ENCODE data around the gene NDUFB10. TPM values are rescaled to one million over a fixed set of nuclear protein-coding genes. Genes with fewer than 3 reads are reported as not detected.

Gene NDUFB10
- total and polyA plus RNA-seq, 10 of the 15 experiments (the other 5 are each of a cell fraction or from before 2014, with no cell fraction given): 52.2 to 319 (median 130) TPM

GRCh38 chr16:1917056-1917664 is 42.2 kb upstream of the NDUFB10 start:
- Histone ChIP-seq H3K4me1 (ENCODE audit: control insufficient read depth, insufficient read depth, low read length) (no peaks in the 10 kb centered on the region), H3K9me3 (replicated peaks; ENCODE audit: control insufficient read depth, insufficient read depth, low read length) (no peaks in the 10 kb centered on the region), H3K27ac (ENCODE audit: control insufficient read depth, insufficient read depth) (no peak overlapping the region), H3K27me3 (replicated peaks in 1 of 2; ENCODE audit: control insufficient read depth in 2 of 2, insufficient read depth in 2 of 2, low read length in 1 of 2) (peaks cover 6 to 7% of the 10 kb centered on the region in 2 experiments; a peak in 3 of 4 replicates), H3K4me2 (ENCODE audit: control insufficient read depth, insufficient read depth) (no peak overlapping the region), H3K36me3 (ENCODE audit: control insufficient read depth in 2 of 2, insufficient read depth in 2 of 2, low read length in 1 of 2) (no peaks in the 10 kb centered on the region; a peak in 1 of 4 replicates), H3K9ac (ENCODE audit: control insufficient read depth, insufficient read depth, low read length) (no peak overlapping the region), H4K20me1 (ENCODE audit: control insufficient read depth, insufficient read depth) (no peaks in the 10 kb centered on the region), H3K4me3 (no peak overlapping the region), H3K79me2 (ENCODE audit: control insufficient read depth, insufficient read depth, low read length) (no peaks in the 10 kb centered on the region), H2AFZ (ENCODE audit: control insufficient read depth, low read depth, low read length) (no peak overlapping the region)
- SMC1A ChIA-PET (ENCODE audit: uncharacterized antibody, unreplicated experiment): no interaction called here
- FAIRE-seq (no peak), DNase-seq (ENCODE audit: low read depth, low spot score) (no peak), ATAC-seq (no peak)
- RAD21 ChIA-PET (ENCODE audit: unreplicated experiment): no interaction called here
- CTCF ChIA-PET: no interaction called here
- no TSS peak for BruUV-seq (replicated peaks)
- WGBS (ENCODE audit: insufficient coverage, insufficient replicate concordance, low lambda C conversion rate, missing lambda C conversion rate): 10% methylated on average over 22 of the region's 22 CpGs
- in situ Hi-C loops (cut with MboI): no loop called here
- POLR2A ChIA-PET: no interaction called here
- intact Hi-C loops (cut with micrococcal nuclease; ENCODE audit: unreplicated experiment): no loop called here
- TF ChIP-seq MEF2A (IDR thresholded peaks at IDR 0.05; ENCODE audit: insufficient read depth, low read depth, low read length) (no peak), PAX5 (IDR thresholded peaks at IDR 0.05; ENCODE audit: borderline replicate concordance, low read depth, low read length) (no peak), SREBF2 (IDR thresholded peaks at IDR 0.05; ENCODE audit: low read length) (no peak), RELB (IDR thresholded peaks at IDR 0.05; ENCODE audit: low read depth) (no peak), SKIL (IDR thresholded peaks at IDR 0.05; ENCODE audit: low read depth, poor library complexity, severe bottlenecking) (no peak), MAX (IDR thresholded peaks at IDR 0.05; ENCODE audit: low read depth, low read length) (no peak), FOXK2 (IDR thresholded peaks at IDR 0.05) (no peak), E2F8 (IDR thresholded peaks at IDR 0.05; ENCODE audit: low read depth, partially characterized antibody) (no peak), NFYA (IDR thresholded peaks at IDR 0.05; ENCODE audit: borderline replicate concordance, low read depth, low read length) (no peak), MYB (IDR thresholded peaks at IDR 0.05; ENCODE audit: borderline replicate concordance, low read depth, low read length) (no peak), RAD21 (IDR thresholded peaks at IDR 0.05; ENCODE audit: insufficient read depth, low read depth, low read length) (no peak), ATF7 (IDR thresholded peaks at IDR 0.05; ENCODE audit: low read depth) (no peak), PKNOX1 (IDR thresholded peaks at IDR 0.05) (no peak), RCOR1 (conservative IDR thresholded peaks at IDR 0.05; ENCODE audit: low read depth, low read length) (no peak), TCF3 (IDR thresholded peaks at IDR 0.05; ENCODE audit: borderline replicate concordance, insufficient read depth, low read depth, low read length) (no peak), TCF7 (IDR thresholded peaks at IDR 0.05; ENCODE audit: borderline replicate concordance) (no peak), NFYB (IDR thresholded peaks at IDR 0.05; ENCODE audit: insufficient read depth, low read depth, low read length) (no peak)

All from GM12878 (cell line).